Measurements from ENCODE around the gene FEV.
"Not testable (repeated sequence)": the region's sequence is repeated elsewhere in the genome, so short reads cannot be mapped to it uniquely, and the experiment has no call there.

The FEV gene

GRCh38 chr2:218944759-218945404 is 40.1 kb downstream of the FEV start:
- peak in 1 of 2 experiments; percentile 19 for DNase-seq
- TF ChIP-seq GATA1 (IDR thresholded peaks at IDR 0.05; ENCODE audit: low read depth, low read length) (no peak), POLR2A (IDR thresholded peaks at IDR 0.05; ENCODE audit: low read length) (no peak)

- not testable (repeated sequence) for DNase-seq
Measured at GRCh38 chr2:218931751-218932150, 53.2 kb downstream of the FEV start.

All from erythroblast (primary cell).